ACHN (cell line): ENCODE results near the gene KIN.
A peak's percentile ranks its signal among the peaks of the same experiment; 100 is the strongest.
"Not testable (repeated sequence)": the region's sequence is repeated elsewhere in the genome, so short reads cannot be mapped to it uniquely, and the experiment has no call there.

Experiments
- DNase-seq: peaks from one replicate; pipeline ENCODE4 v3.0.0-alpha.2; 2015
- in situ Hi-C: cut with HindIII; loops from 2 replicates; pipeline ENCODE4 v1.10.0; 2017; ENCODE audit warnings: low sequenced_read_pairs, low pct_ligation_motif_present, low pct_unique_long_range_greater_than_20kb

Gene KIN

GRCh38 chr10:7787857-7788638, at the start of gene KIN, which contains the start of gene ATP5F1C:
Gene KIN, minus strand, starts transcription at chr10:7787993. Its CDS starts 60 bp downstream, at chr10:7787933.
Gene ATP5F1C, plus strand, starts transcription at chr10:7788177. Its CDS starts 31 bp downstream, at chr10:7788208.
- in situ Hi-C loops, result no loop called here

GRCh38 chr10:7836571-7836970, 48.8 kb upstream of the KIN start:
- in situ Hi-C loops, result no loop called here
- DNase-seq, result no peak

More at GRCh38 chr10:7787857-7788638, at the start of gene KIN, which contains the start of gene ATP5F1C:
- peak; percentile 94 for DNase-seq

- in situ Hi-C loops, result no loop called here
Measured at GRCh38 chr10:7834262-7834661, 46.5 kb upstream of the KIN start.

GRCh38 chr10:7833210-7833609, 45.4 kb upstream of the KIN start:
- in situ Hi-C loops, result no loop called here

More at GRCh38 chr10:7834262-7834661, 46.5 kb upstream of the KIN start:
- no peak for DNase-seq

GRCh38 chr10:7832060-7832459, 44.3 kb upstream of the KIN start:
- in situ Hi-C loops, result no loop called here
- DNase-seq, result no peak

More at GRCh38 chr10:7833210-7833609, 45.4 kb upstream of the KIN start:
- no peak for DNase-seq

GRCh38 chr10:7829289-7829834, 41.6 kb upstream of the KIN start:
- no peak for DNase-seq
- in situ Hi-C loops, result no loop called here

- DNase-seq, result peak; percentile 67
- in situ Hi-C loops, result no loop called here
Measured at GRCh38 chr10:7826971-7827370, 39.2 kb upstream of the KIN start.

- in situ Hi-C loops, result no loop called here
- DNase-seq, result no peak
Measured at GRCh38 chr10:7824251-7824650, 36.5 kb upstream of the KIN start.

- in situ Hi-C loops, result no loop called here
- DNase-seq, result peak; percentile 47
Measured at GRCh38 chr10:7819121-7819460, 31.3 kb upstream of the KIN start.

- DNase-seq, result peak; percentile 87
- in situ Hi-C loops, result no loop called here
Measured at GRCh38 chr10:7818295-7819120, 30.7 kb upstream of the KIN start, which contains the start of gene TAF3. Gene TAF3, plus strand, starts transcription at chr10:7818505. Its CDS starts 205 bp downstream, at chr10:7818710.

- no peak for DNase-seq
- in situ Hi-C loops, result no loop called here
Measured at GRCh38 chr10:7817984-7818294, 30.1 kb upstream of the KIN start.

- in situ Hi-C loops, result no loop called here
Measured at GRCh38 chr10:7817576-7817975, 29.8 kb upstream of the KIN start.

GRCh38 chr10:7813481-7813880, 25.7 kb upstream of the KIN start:
- in situ Hi-C loops, result no loop called here
- DNase-seq, result no peak

More at GRCh38 chr10:7817576-7817975, 29.8 kb upstream of the KIN start:
- no peak for DNase-seq

- DNase-seq, in situ Hi-C loops: not testable (repeated sequence)
Measured at GRCh38 chr10:7811743-7812142, 23.9 kb upstream of the KIN start.

- DNase-seq, result no peak
- in situ Hi-C loops, result no loop called here
Measured at GRCh38 chr10:7811000-7811399, 23.2 kb upstream of the KIN start.

- in situ Hi-C loops, result no loop called here
- no peak for DNase-seq
Measured at GRCh38 chr10:7810443-7810842, 22.6 kb upstream of the KIN start.

GRCh38 chr10:7808686-7809267, 21.0 kb upstream of the KIN start:
- no peak for DNase-seq
- in situ Hi-C loops, result no loop called here

- in situ Hi-C loops, result no loop called here
- DNase-seq, result no peak
Measured at GRCh38 chr10:7804741-7805140, 16.9 kb upstream of the KIN start.

- in situ Hi-C loops, result no loop called here
- DNase-seq, result no peak
Measured at GRCh38 chr10:7804216-7804615, 16.4 kb upstream of the KIN start.
